Measurements from ENCODE around the gene NDFIP1.

The NDFIP1 gene

GRCh38 chr5:142117579-142118151 is 9.1 kb downstream of the NDFIP1 start:
- Histone ChIP-seq H3K4me1 (no peaks in the 10 kb centered on the region), H3K9me3 (no peaks in the 10 kb centered on the region), H4K20me1 (peaks cover 28% of the 10 kb centered on the region; the same call in 1 of the 2 replicates), H3K4me3 (no peak overlapping the region), H3K9ac (no peak overlapping the region), H3K27me3 (no peaks in the 10 kb centered on the region), H3K36me3 (no peaks in the 10 kb centered on the region), H3K27ac (no peak overlapping the region), H3K4me2 (no peak overlapping the region)
- TF ChIP-seq Cebpa-rat (IDR thresholded peaks at IDR 0.05): no peak

- Histone ChIP-seq H3K4me3 (no peak overlapping the region), H3K4me1 (no peaks in the 10 kb centered on the region), H4K20me1 (peaks cover 28% of the 10 kb centered on the region; the same call in 1 of the 2 replicates), H3K9ac (no peak overlapping the region), H3K9me3 (no peaks in the 10 kb centered on the region), H3K36me3 (no peaks in the 10 kb centered on the region), H3K4me2 (no peak overlapping the region), H3K27me3 (no peaks in the 10 kb centered on the region), H3K27ac (no peak overlapping the region)
- no peak for TF ChIP-seq Cebpa-rat (IDR thresholded peaks at IDR 0.05)
Observed at GRCh38 chr5:142118155-142118686, 9.6 kb downstream of the NDFIP1 start.

- H3K9me3 ChIP-seq: no peaks in the 10 kb centered on the region
- no peak for TF ChIP-seq Cebpa-rat (IDR thresholded peaks at IDR 0.05)
- H3K27me3 ChIP-seq: no peaks in the 10 kb centered on the region
- H3K36me3 ChIP-seq: no peaks in the 10 kb centered on the region
- H3K4me3 ChIP-seq: no peak overlapping the region
- peaks cover 28% of the 10 kb centered on the region; the same call in 1 of the 2 replicates for H4K20me1 ChIP-seq
- H3K4me1 ChIP-seq: no peaks in the 10 kb centered on the region
- H3K27ac ChIP-seq: no peak overlapping the region
- H3K4me2 ChIP-seq: no peak overlapping the region
- H3K9ac ChIP-seq: no peak overlapping the region
Observed at GRCh38 chr5:142119051-142119625, 10.6 kb downstream of the NDFIP1 start.

GRCh38 chr5:142120247-142120935 is 11.8 kb downstream of the NDFIP1 start:
- H3K27ac ChIP-seq: no peak overlapping the region
- TF ChIP-seq Cebpa-rat (IDR thresholded peaks at IDR 0.05): no peak
- peaks cover 5% of the 10 kb centered on the region for H3K9me3 ChIP-seq
- no peak overlapping the region for H3K4me2 ChIP-seq
- peaks cover 5% of the 10 kb centered on the region; the same call in 1 of the 2 replicates for H3K36me3 ChIP-seq
- no peaks in the 10 kb centered on the region for H3K4me1 ChIP-seq
- no peaks in the 10 kb centered on the region for H3K27me3 ChIP-seq
- H3K9ac ChIP-seq: no peak overlapping the region
- H4K20me1 ChIP-seq: peaks cover 28% of the 10 kb centered on the region; the same call in 1 of the 2 replicates
- H3K4me3 ChIP-seq: no peak overlapping the region

- H3K4me1 ChIP-seq: no peaks in the 10 kb centered on the region
- H3K27me3 ChIP-seq: no peaks in the 10 kb centered on the region
- no peak for TF ChIP-seq Cebpa-rat (IDR thresholded peaks at IDR 0.05)
- no peak overlapping the region for H3K9ac ChIP-seq
- H3K4me3 ChIP-seq: no peak overlapping the region
- H3K9me3 ChIP-seq: peaks cover 8% of the 10 kb centered on the region
- peaks cover 6% of the 10 kb centered on the region; the same call in 1 of the 2 replicates for H3K36me3 ChIP-seq
- no peak overlapping the region for H3K4me2 ChIP-seq
- H4K20me1 ChIP-seq: peaks cover 28% of the 10 kb centered on the region; the same call in 1 of the 2 replicates
- H3K27ac ChIP-seq: no peak overlapping the region
Observed at GRCh38 chr5:142122121-142122520, 13.5 kb downstream of the NDFIP1 start.

GRCh38 chr5:142125378-142125777 is 16.8 kb downstream of the NDFIP1 start:
- H3K27me3 ChIP-seq: no peaks in the 10 kb centered on the region
- no peak overlapping the region for H3K27ac ChIP-seq
- peaks cover 8% of the 10 kb centered on the region for H3K9me3 ChIP-seq
- TF ChIP-seq Cebpa-rat (IDR thresholded peaks at IDR 0.05): no peak
- H3K36me3 ChIP-seq: peaks cover 6% of the 10 kb centered on the region; the same call in 1 of the 2 replicates
- no peak overlapping the region for H3K4me2 ChIP-seq
- no peak overlapping the region for H3K4me3 ChIP-seq
- H3K9ac ChIP-seq: no peak overlapping the region
- peaks cover 21% of the 10 kb centered on the region; the same call in 1 of the 2 replicates for H4K20me1 ChIP-seq
- no peaks in the 10 kb centered on the region for H3K4me1 ChIP-seq

- Histone ChIP-seq H3K4me3 (no peak overlapping the region), H3K4me1 (no peaks in the 10 kb centered on the region), H3K9ac (no peak overlapping the region), H3K36me3 (peaks cover 6% of the 10 kb centered on the region; the same call in 1 of the 2 replicates), H3K27ac (no peak overlapping the region), H3K4me2 (no peak overlapping the region), H4K20me1 (peaks cover 15% of the 10 kb centered on the region; the same call in 1 of the 2 replicates), H3K27me3 (no peaks in the 10 kb centered on the region), H3K9me3 (peaks cover 8% of the 10 kb centered on the region)
- no peak for TF ChIP-seq Cebpa-rat (IDR thresholded peaks at IDR 0.05)
Observed at GRCh38 chr5:142125963-142126362, 17.4 kb downstream of the NDFIP1 start.

GRCh38 chr5:142128675-142129208 is 20.2 kb downstream of the NDFIP1 start:
- Histone ChIP-seq H3K27ac (no peak overlapping the region), H3K9me3 (peaks cover 8% of the 10 kb centered on the region), H3K36me3 (peaks cover 10% of the 10 kb centered on the region; the same call in 1 of the 2 replicates), H3K4me2 (no peak overlapping the region), H3K9ac (no peak overlapping the region), H3K4me3 (no peak overlapping the region), H4K20me1 (peaks cover 4% of the 10 kb centered on the region; the same call in 1 of the 2 replicates), H3K27me3 (no peaks in the 10 kb centered on the region), H3K4me1 (peaks cover 2% of the 10 kb centered on the region)
- TF ChIP-seq Cebpa-rat (IDR thresholded peaks at IDR 0.05): no peak

GRCh38 chr5:142129446-142130066 is 21.0 kb downstream of the NDFIP1 start:
- no peaks in the 10 kb centered on the region for H3K27me3 ChIP-seq
- H3K4me1 ChIP-seq: peaks cover 10% of the 10 kb centered on the region
- H3K4me3 ChIP-seq: no peak overlapping the region
- no peak for TF ChIP-seq Cebpa-rat (IDR thresholded peaks at IDR 0.05)
- peaks cover 4% of the 10 kb centered on the region; the same call in 1 of the 2 replicates for H4K20me1 ChIP-seq
- no peak overlapping the region for H3K27ac ChIP-seq
- no peak overlapping the region for H3K4me2 ChIP-seq
- no peak overlapping the region for H3K9ac ChIP-seq
- H3K9me3 ChIP-seq: peaks cover 8% of the 10 kb centered on the region
- peaks cover 10% of the 10 kb centered on the region; the same call in 1 of the 2 replicates for H3K36me3 ChIP-seq
